ENCODE measurements around the gene TENM4.

The TENM4 gene

GRCh38 chr11:79304599-79305212, 136.1 kb downstream of the TENM4 start:
- ChIA-PET POLR2A (no interaction called here), CTCF (no interaction called here)
- no peaks in the 10 kb centered on the region for H3K36me3 ChIP-seq (ENCODE audit: control insufficient read depth in 2 of 2, insufficient read depth in 1 of 2, low read length in 2 of 2)
- no peak overlapping the region for H3K27ac ChIP-seq (ENCODE audit: extremely low read depth, low read depth, low read length)
- no peak overlapping the region for H3K4me3 ChIP-seq (ENCODE audit: low read depth, low read length)
- H3K4me1 ChIP-seq (ENCODE audit: control insufficient read depth, insufficient read depth, low read length) = no peaks in the 10 kb centered on the region
- TF ChIP-seq ZNF623 (tag by site-specific recombination; IDR thresholded peaks at IDR 0.05) (no peak), ZNF433 (tag by site-specific recombination; IDR thresholded peaks at IDR 0.05; ENCODE audit: low read depth) (no peak), ZFHX2 (tag by site-specific recombination; conservative IDR thresholded peaks at IDR 0.05) (no peak), ZNF354C (tag by site-specific recombination; IDR thresholded peaks at IDR 0.05; ENCODE audit: borderline replicate concordance, low read depth) (no peak), ZNF510 (tag by site-specific recombination; IDR thresholded peaks at IDR 0.05; ENCODE audit: insufficient replicate concordance) (no peak), ZNF404 (tag by site-specific recombination; IDR thresholded peaks at IDR 0.05) (no peak), ZNF571 (tag by site-specific recombination; IDR thresholded peaks at IDR 0.05) (no peak), ZNF121 (tag by site-specific recombination; IDR thresholded peaks at IDR 0.05) (no peak), TRIM28 (IDR thresholded peaks at IDR 0.05; ENCODE audit: borderline replicate concordance, low read length) (no peak), ZNF555 (tag by site-specific recombination; conservative IDR thresholded peaks at IDR 0.05) (no peak), SCRT1 (tag by site-specific recombination; IDR thresholded peaks at IDR 0.05; ENCODE audit: borderline replicate concordance) (no peak), ZNF596 (tag by site-specific recombination; IDR thresholded peaks at IDR 0.05) (no peak), ZNF544 (tag by site-specific recombination; IDR thresholded peaks at IDR 0.05) (no peak), ZNF488 (tag by site-specific recombination; IDR thresholded peaks at IDR 0.05) (no peak), HIC1 (tag by site-specific recombination; IDR thresholded peaks at IDR 0.05) (no peak), ZNF701 (tag by site-specific recombination; IDR thresholded peaks at IDR 0.05) (no peak), ZNF548 (tag by site-specific recombination; IDR thresholded peaks at IDR 0.05) (no peak), ZIC2 (tag by site-specific recombination; IDR thresholded peaks at IDR 0.05) (no peak), BCL6B (tag by site-specific recombination; IDR thresholded peaks at IDR 0.05) (no peak)
- H3K9me3 ChIP-seq (ENCODE audit: control insufficient read depth, insufficient read depth, low read depth, low read length) = no peaks in the 10 kb centered on the region

DNA sequence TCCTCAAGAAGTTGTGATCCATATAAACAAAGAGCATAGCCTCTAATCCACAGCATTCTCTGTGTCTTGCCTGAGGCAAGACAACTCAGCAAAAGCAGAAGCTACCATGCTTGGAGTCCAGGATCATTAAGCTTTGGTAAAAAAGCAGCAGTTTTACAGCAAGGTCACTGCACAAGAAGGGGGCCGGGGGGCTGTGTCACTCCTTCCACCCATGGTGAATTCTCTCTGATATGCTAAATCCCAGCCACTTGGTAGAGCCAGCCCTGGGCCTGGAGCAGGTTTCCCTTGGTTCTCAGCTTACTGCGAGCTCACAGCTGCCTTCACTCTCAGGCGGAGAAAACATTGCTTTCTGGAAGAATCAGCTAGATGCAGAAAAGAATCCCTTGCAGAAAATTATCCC, 144.7 kb downstream of the TENM4 start:
- no peaks in the 10 kb centered on the region for H3K36me3 ChIP-seq (ENCODE audit: control insufficient read depth in 2 of 2, insufficient read depth in 1 of 2, low read length in 2 of 2)
- POLR2A ChIA-PET = no interaction called here
- CTCF ChIA-PET = no interaction called here
- no peak overlapping the region for H3K4me3 ChIP-seq (ENCODE audit: low read depth, low read length)
- no peaks in the 10 kb centered on the region for H3K4me1 ChIP-seq (ENCODE audit: control insufficient read depth, insufficient read depth, low read length)
- no peak overlapping the region for H3K27ac ChIP-seq (ENCODE audit: extremely low read depth, low read depth, low read length)
- H3K9me3 ChIP-seq (ENCODE audit: control insufficient read depth, insufficient read depth, low read depth, low read length) = no peaks in the 10 kb centered on the region
- TF ChIP-seq ZSCAN5A (tag by site-specific recombination; IDR thresholded peaks at IDR 0.05) = no peak
- TF ChIP-seq ZNF777 (tag by site-specific recombination; IDR thresholded peaks at IDR 0.05; ENCODE audit: borderline replicate concordance) = no peak
- TF ChIP-seq PBX3 (CRISPR knock-in tag; IDR thresholded peaks at IDR 0.05) = no peak
- no peak for TF ChIP-seq OSR2 (tag by site-specific recombination; IDR thresholded peaks at IDR 0.05)
- TF ChIP-seq, protein P1, sequence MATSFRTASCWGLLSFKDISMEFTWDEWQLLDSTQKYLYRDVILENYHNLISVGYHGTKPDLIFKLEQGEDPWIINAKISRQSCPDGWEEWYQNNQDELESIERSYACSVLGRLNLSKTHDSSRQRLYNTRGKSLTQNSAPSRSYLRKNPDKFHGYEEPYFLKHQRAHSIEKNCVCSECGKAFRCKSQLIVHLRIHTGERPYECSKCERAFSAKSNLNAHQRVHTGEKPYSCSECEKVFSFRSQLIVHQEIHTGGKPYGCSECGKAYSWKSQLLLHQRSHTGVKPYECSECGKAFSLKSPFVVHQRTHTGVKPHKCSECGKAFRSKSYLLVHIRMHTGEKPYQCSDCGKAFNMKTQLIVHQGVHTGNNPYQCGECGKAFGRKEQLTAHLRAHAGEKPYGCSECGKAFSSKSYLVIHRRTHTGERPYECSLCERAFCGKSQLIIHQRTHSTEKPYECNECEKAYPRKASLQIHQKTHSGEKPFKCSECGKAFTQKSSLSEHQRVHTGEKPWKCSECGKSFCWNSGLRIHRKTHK (tag by site-specific recombination; IDR thresholded peaks at IDR 0.05) = no peak
- no peak for TF ChIP-seq ZNF629 (tag by site-specific recombination; IDR thresholded peaks at IDR 0.05)
- TF ChIP-seq ZNF138 (tag by site-specific recombination; IDR thresholded peaks at IDR 0.05; ENCODE audit: borderline replicate concordance) = no peak
- no peak for TF ChIP-seq ZNF660 (tag by site-specific recombination; IDR thresholded peaks at IDR 0.05)
- TF ChIP-seq ZNF785 (tag by site-specific recombination; IDR thresholded peaks at IDR 0.05) = no peak
- no peak for TF ChIP-seq BCL11A (tag by site-specific recombination; IDR thresholded peaks at IDR 0.05; ENCODE audit: low read depth)
